Activated B cell treated with CpG ODN at 0.5 μM for 24 hours (primary cell): ENCODE data around the gene RAD51B. TPM values are rescaled to one million over a fixed set of nuclear protein-coding genes. Genes with fewer than 3 reads are reported as not detected.

ENCODE experiments used
- ATAC-seq: fragments of 200-7000 bp; cut with Tn5 transposase; one replicate; pipeline ENCODE4 v1.10.0; 2021; ENCODE audit warnings: low read depth, mild to moderate bottlenecking, moderate library complexity
- CTCF ChIA-PET: fragments of 350-600 bp; sonication (Branson Sonifier 250); formaldehyde crosslinking; loops from one replicate; lab custom pipeline; 2021; ENCODE audit warnings: antibody characterized with exemption; lab: Charles Lee
- POLR2A ChIA-PET: fragments of 350-600 bp; sonication (Branson Sonifier 250); formaldehyde crosslinking; loops from one replicate; lab custom pipeline; 2021; ENCODE audit warnings: antibody characterized with exemption; lab: Charles Lee
- DNase-seq: peaks from one replicate; pipeline ENCODE4 v3.0.0; 2022
- H3K27ac Mint-ChIP-seq: one replicate; pipeline ENCODE4 v1.8.0; 2020; ENCODE audit warnings: mixed read lengths
- H3K27me3 Mint-ChIP-seq: one replicate; pipeline ENCODE4 v1.8.0; 2021; ENCODE audit warnings: mixed read lengths
- H3K36me3 Mint-ChIP-seq: one replicate; pipeline ENCODE4 v1.8.0; 2021; ENCODE audit warnings: low read depth, mixed read lengths
- H3K4me1 Mint-ChIP-seq: one replicate; pipeline ENCODE4 v1.8.0; 2021; ENCODE audit warnings: mixed read lengths
- H3K4me3 Mint-ChIP-seq: one replicate; pipeline ENCODE4 v1.8.0; 2020; ENCODE audit warnings: mild to moderate bottlenecking, mixed read lengths
- H3K9me3 Mint-ChIP-seq: one replicate; pipeline ENCODE4 v1.8.0; 2020; ENCODE audit warnings: mixed read lengths
- intact Hi-C: fragments of 100-400 bp; cut with micrococcal nuclease; formaldehyde crosslinking; loops from one replicate; pipeline ENCODE4 v1.15.1; 2024
- total RNA-seq: library from RNA; stranded (reverse); gene quantifications from 2 replicates; pipeline ENCODE4 v1.2.3, GENCODE V29; 2022
- TF ChIP-seq, protein P1 (sequence below): fragments of 200-600 bp; IDR thresholded peaks from one replicate; pipeline ENCODE4 v1.8.0; 2022; ENCODE audit warnings: antibody characterized with exemption, mild to moderate bottlenecking

The RAD51B gene
- total RNA-seq, 1 donor from 2014 or later, result 53.9 TPM

DNA sequence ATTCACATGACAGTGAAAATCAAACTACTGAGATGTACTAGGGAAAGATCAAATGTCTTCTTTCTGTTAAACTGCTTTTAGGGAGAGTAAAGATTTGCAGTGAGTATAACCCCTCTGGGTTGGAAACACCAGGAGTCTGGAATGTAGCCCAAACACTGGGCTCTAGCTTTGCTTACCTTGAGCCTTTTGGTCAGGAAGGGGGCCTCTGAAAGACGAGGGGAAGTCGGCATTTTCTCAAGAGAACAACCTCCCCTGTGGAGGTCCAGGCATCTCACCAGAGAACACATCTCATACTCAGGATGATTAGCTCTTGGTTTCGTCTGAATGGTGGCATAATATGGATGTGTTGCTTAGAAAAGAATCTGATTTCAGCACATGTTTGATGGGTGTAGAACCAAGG is 804.2 kb downstream of the RAD51B start:
- Mint-ChIP-seq H3K4me3 (no peak overlapping the region), H3K27ac (no peak overlapping the region), H3K9me3 (peaks cover 1% of the 10 kb centered on the region), H3K27me3 (no peaks in the 10 kb centered on the region), H3K4me1 (peaks cover 27% of the 10 kb centered on the region), H3K36me3 (no peaks in the 10 kb centered on the region)
- ChIA-PET CTCF (no interaction called here), POLR2A (interaction anchor here (0.5 kb wide), 1 partner anchor 48 kb away, joined by 3 read pairs; no protein-coding TSS in a partner anchor)
- ATAC-seq (no peak), DNase-seq (no peak)
- TF ChIP-seq, protein P1, sequence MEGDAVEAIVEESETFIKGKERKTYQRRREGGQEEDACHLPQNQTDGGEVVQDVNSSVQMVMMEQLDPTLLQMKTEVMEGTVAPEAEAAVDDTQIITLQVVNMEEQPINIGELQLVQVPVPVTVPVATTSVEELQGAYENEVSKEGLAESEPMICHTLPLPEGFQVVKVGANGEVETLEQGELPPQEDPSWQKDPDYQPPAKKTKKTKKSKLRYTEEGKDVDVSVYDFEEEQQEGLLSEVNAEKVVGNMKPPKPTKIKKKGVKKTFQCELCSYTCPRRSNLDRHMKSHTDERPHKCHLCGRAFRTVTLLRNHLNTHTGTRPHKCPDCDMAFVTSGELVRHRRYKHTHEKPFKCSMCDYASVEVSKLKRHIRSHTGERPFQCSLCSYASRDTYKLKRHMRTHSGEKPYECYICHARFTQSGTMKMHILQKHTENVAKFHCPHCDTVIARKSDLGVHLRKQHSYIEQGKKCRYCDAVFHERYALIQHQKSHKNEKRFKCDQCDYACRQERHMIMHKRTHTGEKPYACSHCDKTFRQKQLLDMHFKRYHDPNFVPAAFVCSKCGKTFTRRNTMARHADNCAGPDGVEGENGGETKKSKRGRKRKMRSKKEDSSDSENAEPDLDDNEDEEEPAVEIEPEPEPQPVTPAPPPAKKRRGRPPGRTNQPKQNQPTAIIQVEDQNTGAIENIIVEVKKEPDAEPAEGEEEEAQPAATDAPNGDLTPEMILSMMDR, result no peak
- intact Hi-C loops, result no loop called here

DNA sequence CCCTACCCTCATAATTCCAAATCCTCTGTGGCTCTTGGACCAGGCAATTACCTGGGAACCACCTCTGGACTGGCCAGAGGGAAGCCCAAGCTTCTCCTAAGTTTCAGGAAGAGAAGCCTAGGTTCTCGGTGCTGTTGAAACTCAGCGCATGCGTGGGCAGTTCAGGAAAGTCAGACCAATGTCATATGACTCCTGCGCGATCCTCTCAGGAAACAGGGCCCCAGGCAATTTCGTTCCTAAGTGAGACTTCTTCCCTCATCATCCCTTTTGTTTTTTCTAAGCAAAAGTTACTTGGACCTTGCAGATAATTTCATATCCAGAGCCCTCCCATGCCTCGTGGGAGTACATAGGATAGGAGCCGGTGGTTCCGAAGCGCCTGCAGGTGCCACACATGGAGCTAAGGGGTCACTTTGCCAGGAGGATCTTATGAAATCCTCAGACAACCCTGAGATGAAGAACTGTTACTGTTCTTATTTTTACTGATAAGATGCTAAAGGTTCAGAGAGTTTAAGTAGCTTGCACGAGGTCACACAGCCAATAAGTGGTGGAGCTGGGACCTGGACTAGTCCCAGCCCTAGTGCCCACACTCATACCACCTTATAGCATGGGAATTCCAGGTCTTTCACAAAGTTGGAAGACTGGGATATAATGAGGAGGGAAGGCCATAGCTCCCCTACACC is 805.1 kb downstream of the RAD51B start:
- intact Hi-C loops, result no loop called here
- H3K27ac Mint-ChIP-seq, result no peak overlapping the region
- peaks cover 30% of the 10 kb centered on the region for H3K4me1 Mint-ChIP-seq
- ChIA-PET CTCF (no interaction called here), POLR2A (interaction anchor here (1.0 kb wide), 1 partner anchor 118 kb away, joined by 3 read pairs; no protein-coding TSS in a partner anchor)
- no peak overlapping the region for H3K4me3 Mint-ChIP-seq
- H3K36me3 Mint-ChIP-seq, result no peaks in the 10 kb centered on the region
- H3K27me3 Mint-ChIP-seq, result no peaks in the 10 kb centered on the region
- DNase-seq, result no peak
- no peaks in the 10 kb centered on the region for H3K9me3 Mint-ChIP-seq
- TF ChIP-seq, protein P1, result no peak
- ATAC-seq, result no peak

DNA sequence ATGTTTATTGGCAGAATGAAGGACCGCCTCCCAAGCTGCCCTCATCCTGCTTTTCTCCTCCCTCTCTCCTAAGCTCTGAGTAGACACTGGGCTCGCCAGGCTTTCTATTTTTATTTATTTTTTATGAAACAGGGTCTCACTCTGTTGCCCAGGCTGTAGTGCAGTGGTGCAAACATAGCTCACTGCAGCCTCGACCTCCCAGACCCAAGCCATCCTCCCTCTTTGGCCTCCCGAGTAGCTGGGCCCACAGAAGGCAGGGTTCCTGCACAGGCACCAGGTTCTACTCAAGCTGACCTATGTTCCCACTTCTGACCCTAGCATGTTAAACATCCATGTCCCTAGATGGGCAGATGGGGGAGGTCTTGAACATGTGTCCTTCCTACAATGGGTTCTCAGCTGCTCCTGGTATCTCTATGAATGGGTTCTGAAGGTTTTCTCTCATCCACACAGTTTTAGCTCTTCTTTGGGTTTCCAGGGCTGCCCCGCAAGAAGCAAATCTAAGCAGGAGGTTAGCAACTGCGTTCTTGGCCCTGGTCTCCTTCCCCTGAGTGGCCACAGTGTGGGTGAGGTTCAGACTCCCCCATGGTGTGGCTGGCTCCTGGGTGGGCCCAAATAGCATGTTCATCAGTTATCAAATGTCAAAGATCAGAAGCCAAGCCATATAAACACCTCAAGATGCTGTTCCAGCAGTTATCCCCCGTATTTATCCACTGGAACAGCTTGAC is 805.9 kb downstream of the RAD51B start:
- CTCF ChIA-PET, result no interaction called here
- H3K4me3 Mint-ChIP-seq, result no peak overlapping the region
- TF ChIP-seq, protein P1, result no peak
- H3K27me3 Mint-ChIP-seq, result no peaks in the 10 kb centered on the region
- no peaks in the 10 kb centered on the region for H3K9me3 Mint-ChIP-seq
- intact Hi-C loops, result no loop called here
- no peak overlapping the region for H3K27ac Mint-ChIP-seq
- DNase-seq (no peak), ATAC-seq (no peak)
- POLR2A ChIA-PET, result interaction anchor here (0.9 to 1.0 kb wide), 2 partner anchors 16 to 119 kb away, joined by 3 read pairs; no protein-coding TSS in a partner anchor
- no peaks in the 10 kb centered on the region for H3K36me3 Mint-ChIP-seq
- peaks cover 30% of the 10 kb centered on the region for H3K4me1 Mint-ChIP-seq

DNA sequence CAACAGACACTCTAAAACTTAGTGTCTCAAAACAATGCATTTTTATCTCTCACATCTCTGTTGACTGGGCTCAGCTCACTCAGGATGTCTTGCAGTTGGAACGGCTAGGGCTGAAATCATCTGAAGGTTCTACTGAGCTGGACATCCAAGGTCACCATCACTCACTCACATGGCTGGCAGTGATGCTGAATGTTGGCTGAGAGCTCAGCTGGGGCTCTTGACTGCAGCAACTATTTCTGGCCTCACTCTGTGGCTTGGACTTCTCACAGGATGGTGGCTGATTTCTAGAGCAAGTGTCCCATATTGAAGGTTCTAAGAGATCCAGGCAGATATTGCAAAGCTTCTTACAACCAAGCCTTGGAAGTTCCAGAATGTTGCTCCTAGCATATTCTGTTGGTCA is 806.8 kb downstream of the RAD51B start:
- ChIA-PET CTCF (no interaction called here), POLR2A (interaction anchor here (0.5 to 0.9 kb wide), 2 partner anchors 17 to 146 kb away, joined by 3 read pairs; no protein-coding TSS in a partner anchor)
- ATAC-seq (no peak), DNase-seq (no peak)
- intact Hi-C loops, result no loop called here
- H3K9me3 Mint-ChIP-seq, result no peaks in the 10 kb centered on the region
- H3K27ac Mint-ChIP-seq, result no peak overlapping the region
- no peak overlapping the region for H3K4me3 Mint-ChIP-seq
- H3K4me1 Mint-ChIP-seq, result peaks cover 30% of the 10 kb centered on the region
- TF ChIP-seq, protein P1, result no peak
- no peaks in the 10 kb centered on the region for H3K27me3 Mint-ChIP-seq
- H3K36me3 Mint-ChIP-seq, result no peaks in the 10 kb centered on the region
